WTC11 (cell line): ENCODE results near the gene FIZ1. TPM values are rescaled to one million over a fixed set of nuclear protein-coding genes. Genes with fewer than 3 reads are reported as not detected.
"Not testable (repeated sequence)": the region's sequence is repeated elsewhere in the genome, so short reads cannot be mapped to it uniquely, and the experiment has no call there.

Source experiments
- ATAC-seq: fragments of 200-7000 bp; cut with Tn5 transposase; 2 replicates; pipeline ENCODE4 v1.10.0; 2021; ENCODE audit warnings: mild to moderate bottlenecking, moderate library complexity
- CTCF ChIA-PET: fragments of 300-600 bp; sonication (Branson Sonifier 250); formaldehyde crosslinking; loops from one replicate; lab custom pipeline; 2021; ENCODE audit warnings: antibody characterized with exemption; lab: Charles Lee
- POLR2A ChIA-PET: fragments of 350-600 bp; sonication (Branson Sonifier 250); formaldehyde crosslinking; loops from one replicate; lab custom pipeline; 2021; ENCODE audit warnings: antibody characterized with exemption; lab: Charles Lee
- DNase-seq: peaks from one replicate; pipeline ENCODE4 v3.0.0; 2021; ENCODE audit warnings: low spot score
- H3K27ac Mint-ChIP-seq: 2 replicates; pipeline ENCODE4 v1.8.0; 2021; ENCODE audit warnings: mixed read lengths
- H3K27me3 Mint-ChIP-seq: 2 replicates; pipeline ENCODE4 v1.8.0; 2021; ENCODE audit warnings: low read depth, mild to moderate bottlenecking, moderate library complexity, mixed read lengths
- H3K36me3 Mint-ChIP-seq: 2 replicates; pipeline ENCODE4 v1.8.0; 2021; ENCODE audit warnings: mixed read lengths
- H3K4me1 Mint-ChIP-seq: 2 replicates; pipeline ENCODE4 v1.8.0; 2022; ENCODE audit warnings: mixed read lengths
- H3K4me3 Mint-ChIP-seq: 2 replicates; pipeline ENCODE4 v1.8.0; 2021; ENCODE audit warnings: mild to moderate bottlenecking, moderate library complexity, mixed read lengths
- H3K9me3 Mint-ChIP-seq: 2 replicates; pipeline ENCODE4 v1.8.0; 2021; ENCODE audit warnings: mixed read lengths
- GTF2I ChIP-seq: fragments of 250-450 bp; sonication (Bioruptor Pico); conservative IDR thresholded peaks from 2 replicates; pipeline ENCODE4 v1.4.0; 2021; ENCODE audit warnings: mild to moderate bottlenecking
- JAZF1 ChIP-seq: fragments of 250-450 bp; sonication (Bioruptor Pico); IDR thresholded peaks from 2 replicates; pipeline ENCODE4 v1.9.0; 2021; ENCODE audit warnings: moderate library complexity, mild to moderate bottlenecking, inconsistent platforms
- NFATC4 ChIP-seq: fragments of 250-450 bp; sonication (Bioruptor Pico); IDR thresholded peaks from 2 replicates; pipeline ENCODE4 v1.9.0; 2021; ENCODE audit warnings: mild to moderate bottlenecking
- NFE2L1 ChIP-seq: sonication (generic); formaldehyde crosslinking; IDR thresholded peaks from 2 replicates; pipeline ENCODE4 v1.8.1; 2023; ENCODE audit warnings: missing genetic modification reagents
- NFYB ChIP-seq: sonication (generic); formaldehyde crosslinking; conservative IDR thresholded peaks from 2 replicates; pipeline ENCODE4 v1.8.0; 2022; ENCODE audit warnings: low read depth, missing genetic modification reagents
- OVOL2 ChIP-seq: fragments of 250-450 bp; sonication (Bioruptor Pico); IDR thresholded peaks from 2 replicates; pipeline ENCODE4 v1.9.0; 2021; ENCODE audit warnings: mild to moderate bottlenecking, borderline replicate concordance
- SOX15 ChIP-seq: fragments of 250-450 bp; sonication (Bioruptor Pico); IDR thresholded peaks from 2 replicates; pipeline ENCODE4 v1.9.0; 2021; ENCODE audit warnings: mild to moderate bottlenecking
- ZBTB21 ChIP-seq: sonication (generic); formaldehyde crosslinking; IDR thresholded peaks from 2 replicates; pipeline ENCODE4 v1.8.1; 2023; ENCODE audit warnings: mild to moderate bottlenecking, missing genetic modification reagents, borderline replicate concordance
- ZNF121 ChIP-seq: sonication (generic); formaldehyde crosslinking; IDR thresholded peaks from 2 replicates; pipeline ENCODE4 v1.8.0; 2023; ENCODE audit warnings: missing genetic modification reagents
- ZNF317 ChIP-seq: sonication (generic); formaldehyde crosslinking; IDR thresholded peaks from 2 replicates; pipeline ENCODE4 v1.8.1; 2023; ENCODE audit warnings: low read depth, mild to moderate bottlenecking, moderate library complexity, missing genetic modification reagents, borderline replicate concordance
- ZNF396 ChIP-seq: fragments of 250-450 bp; sonication (Bioruptor Pico); IDR thresholded peaks from 2 replicates; pipeline ENCODE4 v1.8.0; 2021; ENCODE audit warnings: mild to moderate bottlenecking, moderate library complexity, borderline replicate concordance
- ZNF423 ChIP-seq: fragments of 250-450 bp; sonication (Bioruptor Pico); IDR thresholded peaks from 2 replicates; pipeline ENCODE4 v2.1.2; 2022; ENCODE audit warnings: mild to moderate bottlenecking, moderate library complexity
- total RNA-seq: library from RNA; stranded (reverse); gene quantifications from 3 replicates; pipeline ENCODE4 v1.2.3, GENCODE V29; 2021
- TF ChIP-seq, protein P1 (sequence below): sonication (generic); formaldehyde crosslinking; IDR thresholded peaks from 2 replicates; pipeline ENCODE4 v1.8.0; 2022; ENCODE audit warnings: mild to moderate bottlenecking, missing genetic modification reagents
- TF ChIP-seq, protein P2 (sequence below): sonication (generic); formaldehyde crosslinking; IDR thresholded peaks from 2 replicates; pipeline ENCODE4 v1.8.1; 2023; ENCODE audit warnings: mild to moderate bottlenecking, missing genetic modification reagents, moderate library complexity
- TF ChIP-seq, protein P3 (sequence below): fragments of 250-450 bp; sonication (Bioruptor Pico); IDR thresholded peaks from 2 replicates; pipeline ENCODE4 v1.9.0; 2021; ENCODE audit warnings: moderate library complexity, mild to moderate bottlenecking, inconsistent platforms, borderline replicate concordance
- TF ChIP-seq, protein P4 (sequence below): sonication (generic); formaldehyde crosslinking; IDR thresholded peaks from 2 replicates; pipeline ENCODE4 v1.8.1; 2022; ENCODE audit warnings: missing genetic modification reagents, borderline replicate concordance
- TF ChIP-seq, protein P5 (sequence below): sonication (generic); formaldehyde crosslinking; IDR thresholded peaks from 2 replicates; pipeline ENCODE4 v1.8.0; 2022; ENCODE audit warnings: mild to moderate bottlenecking, missing genetic modification reagents
- TF ChIP-seq, protein P6 (sequence below): sonication (generic); formaldehyde crosslinking; IDR thresholded peaks from 2 replicates; pipeline ENCODE4 v1.8.1; 2022; ENCODE audit warnings: mild to moderate bottlenecking, missing genetic modification reagents, moderate library complexity, borderline replicate concordance
- TF ChIP-seq, protein P7 (sequence below): sonication (generic); formaldehyde crosslinking; IDR thresholded peaks from 2 replicates; pipeline ENCODE4 v1.8.1; 2022; ENCODE audit warnings: low read depth, missing genetic modification reagents, borderline replicate concordance

The FIZ1 gene
- total RNA-seq, 1 experiment from 2014 or later: 20.1 TPM

DNA sequence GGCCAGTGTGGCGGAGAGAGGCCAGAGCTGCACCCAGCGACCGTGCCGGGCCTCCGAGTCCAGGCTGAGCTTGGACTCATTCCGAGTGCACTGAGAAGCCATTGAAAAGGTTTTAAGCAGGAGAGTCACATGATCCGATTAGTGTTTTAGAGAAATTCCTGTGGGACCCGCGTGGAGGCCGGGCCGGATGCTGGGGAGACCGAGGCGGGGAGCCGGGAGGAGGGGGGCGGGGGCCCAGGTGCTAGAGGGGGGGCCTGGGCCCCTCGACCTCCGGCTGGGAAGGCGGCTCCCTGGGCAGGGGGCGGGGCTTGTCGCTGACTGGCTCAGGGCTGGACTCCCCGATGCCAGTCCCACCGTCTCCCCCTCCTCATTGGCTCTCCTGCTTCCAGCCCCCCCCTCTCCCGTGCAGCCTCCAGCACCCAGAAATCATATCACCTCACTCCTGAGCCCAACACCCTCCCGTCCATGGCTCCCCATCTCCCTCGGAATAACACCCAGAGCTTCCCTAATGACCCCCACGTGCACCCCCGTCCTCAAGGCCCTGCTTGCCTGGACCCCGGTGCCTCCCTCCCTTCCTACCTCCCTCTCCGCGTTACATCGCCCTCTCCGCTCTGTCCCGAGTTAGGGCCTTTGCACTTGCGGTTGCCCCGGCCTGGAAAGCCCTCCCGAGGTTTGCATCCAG lies 13.5 kb downstream of the FIZ1 start (continued):
- TF ChIP-seq, protein P1, sequence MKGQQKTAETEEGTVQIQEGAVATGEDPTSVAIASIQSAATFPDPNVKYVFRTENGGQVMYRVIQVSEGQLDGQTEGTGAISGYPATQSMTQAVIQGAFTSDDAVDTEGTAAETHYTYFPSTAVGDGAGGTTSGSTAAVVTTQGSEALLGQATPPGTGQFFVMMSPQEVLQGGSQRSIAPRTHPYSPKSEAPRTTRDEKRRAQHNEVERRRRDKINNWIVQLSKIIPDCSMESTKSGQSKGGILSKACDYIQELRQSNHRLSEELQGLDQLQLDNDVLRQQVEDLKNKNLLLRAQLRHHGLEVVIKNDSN: peak; percentile 54
- peak; percentile 40; the same call in 1 of the 2 replicates for TF ChIP-seq ZNF423 (CRISPR knock-in tag)
- TF ChIP-seq, protein P2, sequence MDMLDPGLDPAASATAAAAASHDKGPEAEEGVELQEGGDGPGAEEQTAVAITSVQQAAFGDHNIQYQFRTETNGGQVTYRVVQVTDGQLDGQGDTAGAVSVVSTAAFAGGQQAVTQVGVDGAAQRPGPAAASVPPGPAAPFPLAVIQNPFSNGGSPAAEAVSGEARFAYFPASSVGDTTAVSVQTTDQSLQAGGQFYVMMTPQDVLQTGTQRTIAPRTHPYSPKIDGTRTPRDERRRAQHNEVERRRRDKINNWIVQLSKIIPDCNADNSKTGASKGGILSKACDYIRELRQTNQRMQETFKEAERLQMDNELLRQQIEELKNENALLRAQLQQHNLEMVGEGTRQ: peak; percentile 73
- TF ChIP-seq NFYB (CRISPR knock-in tag): peak; percentile 77
- no peak for TF ChIP-seq JAZF1
- 0 out of 2 replicates have a peak, but pooled peaks have one; percentile 47 for TF ChIP-seq GTF2I (CRISPR knock-in tag)
- 0 out of 2 replicates have a peak, but pooled peaks have one; percentile 26 for TF ChIP-seq ZNF121 (CRISPR knock-in tag)
- no peak for TF ChIP-seq OVOL2 (CRISPR knock-in tag)
- no peak for TF ChIP-seq ZBTB21
- TF ChIP-seq, protein P3, sequence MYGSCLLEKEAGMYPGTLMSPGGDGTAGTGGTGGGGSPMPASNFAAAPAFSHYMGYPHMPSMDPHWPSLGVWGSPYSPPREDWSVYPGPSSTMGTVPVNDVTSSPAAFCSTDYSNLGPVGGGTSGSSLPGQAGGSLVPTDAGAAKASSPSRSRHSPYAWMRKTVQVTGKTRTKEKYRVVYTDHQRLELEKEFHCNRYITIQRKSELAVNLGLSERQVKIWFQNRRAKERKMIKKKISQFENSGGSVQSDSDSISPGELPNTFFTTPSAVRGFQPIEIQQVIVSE (CRISPR knock-in tag): no peak
- TF ChIP-seq SOX15 (CRISPR knock-in tag): no peak
- TF ChIP-seq NFATC4 (CRISPR knock-in tag): no peak
- TF ChIP-seq NFE2L1: peak; percentile 52; the same call in 1 of the 2 replicates
- no peak for TF ChIP-seq ZNF317 (CRISPR knock-in tag)
- TF ChIP-seq, protein P4, sequence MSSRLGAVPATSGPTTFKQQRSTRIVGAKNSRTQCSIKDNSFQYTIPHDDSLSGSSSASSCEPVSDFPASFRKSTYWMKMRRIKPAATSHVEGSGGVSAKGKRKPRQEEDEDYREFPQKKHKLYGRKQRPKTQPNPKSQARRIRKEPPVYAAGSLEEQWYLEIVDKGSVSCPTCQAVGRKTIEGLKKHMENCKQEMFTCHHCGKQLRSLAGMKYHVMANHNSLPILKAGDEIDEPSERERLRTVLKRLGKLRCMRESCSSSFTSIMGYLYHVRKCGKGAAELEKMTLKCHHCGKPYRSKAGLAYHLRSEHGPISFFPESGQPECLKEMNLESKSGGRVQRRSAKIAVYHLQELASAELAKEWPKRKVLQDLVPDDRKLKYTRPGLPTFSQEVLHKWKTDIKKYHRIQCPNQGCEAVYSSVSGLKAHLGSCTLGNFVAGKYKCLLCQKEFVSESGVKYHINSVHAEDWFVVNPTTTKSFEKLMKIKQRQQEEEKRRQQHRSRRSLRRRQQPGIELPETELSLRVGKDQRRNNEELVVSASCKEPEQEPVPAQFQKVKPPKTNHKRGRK: no peak
- TF ChIP-seq, protein P5, sequence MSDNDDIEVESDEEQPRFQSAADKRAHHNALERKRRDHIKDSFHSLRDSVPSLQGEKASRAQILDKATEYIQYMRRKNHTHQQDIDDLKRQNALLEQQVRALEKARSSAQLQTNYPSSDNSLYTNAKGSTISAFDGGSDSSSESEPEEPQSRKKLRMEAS (CRISPR knock-in tag): no peak
- no peak for TF ChIP-seq ZNF396
- TF ChIP-seq, all 79 proteins: peak for 10

DNA sequence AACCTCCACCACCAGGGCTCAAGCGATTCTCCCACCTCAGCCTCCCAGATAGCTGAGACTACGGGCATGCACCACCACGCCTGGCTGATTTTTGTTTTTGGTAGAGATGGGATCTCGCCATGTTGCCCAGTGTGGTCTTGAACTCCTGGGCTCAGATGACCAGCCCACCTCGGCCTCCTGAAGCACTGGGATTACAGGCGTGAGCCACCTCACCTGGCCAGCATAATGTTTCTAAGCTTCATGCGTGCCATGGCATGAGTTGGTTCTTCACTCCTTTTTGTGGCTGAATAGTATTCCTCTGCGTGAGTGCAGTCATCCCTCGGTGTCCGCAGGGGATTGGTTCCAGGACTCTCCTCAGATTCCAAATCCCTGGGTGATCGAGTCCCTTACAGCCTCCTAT lies 14.4 kb downstream of the FIZ1 start:
- CTCF ChIA-PET: interaction anchor here (1.0 to 1.7 kb wide), 3 partner anchors 21 to 439 kb away, joined by 3 to 6 read pairs (median 5); no protein-coding TSS in a partner anchor
- no peak for ATAC-seq
- H3K4me3 Mint-ChIP-seq: peak overlapping the region; percentile 75

DNA sequence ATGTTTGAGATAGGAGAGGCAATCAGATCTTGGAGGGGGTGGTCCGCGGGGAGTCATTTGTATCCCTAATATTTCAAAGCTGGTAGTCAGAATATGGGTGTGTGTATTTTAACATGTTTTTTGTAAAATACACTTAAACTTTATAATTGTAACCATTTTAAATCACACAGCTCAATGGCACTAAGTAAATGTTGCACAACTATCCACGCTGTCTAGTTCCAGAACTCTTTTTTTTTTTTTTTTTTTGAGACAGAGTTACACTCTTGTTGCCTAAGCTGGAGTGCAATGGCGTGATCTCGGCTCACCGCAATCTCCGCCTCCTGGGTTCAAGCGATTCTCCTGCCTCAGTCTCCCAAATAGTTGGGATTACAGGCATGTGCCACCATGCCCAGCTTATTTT lies 15.4 kb downstream of the FIZ1 start:
- H3K36me3 Mint-ChIP-seq, DNase-seq, H3K4me3 Mint-ChIP-seq, H3K9me3 Mint-ChIP-seq, H3K27ac Mint-ChIP-seq, ATAC-seq: not testable (repeated sequence)
- CTCF ChIA-PET: interaction anchor here (0.6 to 1.7 kb wide), 5 partner anchors 22 to 1920 kb away, joined by 3 to 6 read pairs (median 4); no protein-coding TSS in a partner anchor
- peaks cover 20% of the 10 kb centered on the region for H3K4me1 Mint-ChIP-seq
- H3K27me3 Mint-ChIP-seq: peaks cover 24% of the 10 kb centered on the region
- POLR2A ChIA-PET: interaction anchor here (0.6 kb wide), 1 partner anchor 88 kb away, joined by 3 read pairs; no protein-coding TSS in a partner anchor

More for the DNA sequence above, 14.4 kb downstream of the FIZ1 start:
- H3K27ac Mint-ChIP-seq: no peak overlapping the region
- POLR2A ChIA-PET: interaction anchor here (1.2 kb wide), 1 partner anchor 35 kb away, joined by 5 read pairs; no protein-coding TSS in a partner anchor
- peaks cover 28% of the 10 kb centered on the region for H3K27me3 Mint-ChIP-seq
- H3K4me1 Mint-ChIP-seq: peaks cover 21% of the 10 kb centered on the region
- no peak for DNase-seq
- H3K9me3 Mint-ChIP-seq: no peaks in the 10 kb centered on the region
- no peaks in the 10 kb centered on the region; the same call in 1 of the 2 replicates for H3K36me3 Mint-ChIP-seq
- TF ChIP-seq ZNF121 (CRISPR knock-in tag): peak; percentile 94
- TF ChIP-seq, protein P6, sequence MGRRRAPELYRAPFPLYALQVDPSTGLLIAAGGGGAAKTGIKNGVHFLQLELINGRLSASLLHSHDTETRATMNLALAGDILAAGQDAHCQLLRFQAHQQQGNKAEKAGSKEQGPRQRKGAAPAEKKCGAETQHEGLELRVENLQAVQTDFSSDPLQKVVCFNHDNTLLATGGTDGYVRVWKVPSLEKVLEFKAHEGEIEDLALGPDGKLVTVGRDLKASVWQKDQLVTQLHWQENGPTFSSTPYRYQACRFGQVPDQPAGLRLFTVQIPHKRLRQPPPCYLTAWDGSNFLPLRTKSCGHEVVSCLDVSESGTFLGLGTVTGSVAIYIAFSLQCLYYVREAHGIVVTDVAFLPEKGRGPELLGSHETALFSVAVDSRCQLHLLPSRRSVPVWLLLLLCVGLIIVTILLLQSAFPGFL: no peak
- TF ChIP-seq, protein P7, sequence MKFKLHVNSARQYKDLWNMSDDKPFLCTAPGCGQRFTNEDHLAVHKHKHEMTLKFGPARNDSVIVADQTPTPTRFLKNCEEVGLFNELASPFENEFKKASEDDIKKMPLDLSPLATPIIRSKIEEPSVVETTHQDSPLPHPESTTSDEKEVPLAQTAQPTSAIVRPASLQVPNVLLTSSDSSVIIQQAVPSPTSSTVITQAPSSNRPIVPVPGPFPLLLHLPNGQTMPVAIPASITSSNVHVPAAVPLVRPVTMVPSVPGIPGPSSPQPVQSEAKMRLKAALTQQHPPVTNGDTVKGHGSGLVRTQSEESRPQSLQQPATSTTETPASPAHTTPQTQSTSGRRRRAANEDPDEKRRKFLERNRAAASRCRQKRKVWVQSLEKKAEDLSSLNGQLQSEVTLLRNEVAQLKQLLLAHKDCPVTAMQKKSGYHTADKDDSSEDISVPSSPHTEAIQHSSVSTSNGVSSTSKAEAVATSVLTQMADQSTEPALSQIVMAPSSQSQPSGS: no peak

DNA sequence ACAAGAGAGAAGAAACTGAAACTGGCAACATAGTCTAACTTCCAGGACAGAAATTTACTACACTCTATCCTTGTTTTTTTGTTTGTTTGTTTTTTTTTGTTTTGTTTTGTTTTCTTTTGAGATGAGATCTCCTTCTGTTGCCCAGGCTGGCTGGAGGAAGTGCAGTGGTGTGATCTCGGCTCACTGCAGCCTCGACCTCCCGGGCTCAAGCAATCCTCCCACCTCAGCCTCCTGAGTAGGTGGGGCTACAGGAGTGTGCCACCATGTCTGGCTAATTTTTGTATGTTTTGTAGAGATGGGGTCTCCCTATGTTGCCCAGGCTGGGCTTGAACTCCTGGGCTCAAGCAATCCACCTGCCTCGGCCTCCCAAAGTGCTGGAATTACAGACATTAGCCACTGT lies 17.0 kb downstream of the FIZ1 start:
- H3K36me3 Mint-ChIP-seq, H3K4me3 Mint-ChIP-seq, H3K9me3 Mint-ChIP-seq, ATAC-seq, H3K27ac Mint-ChIP-seq, DNase-seq, POLR2A ChIA-PET: not testable (repeated sequence)
- peaks cover 24% of the 10 kb centered on the region for H3K27me3 Mint-ChIP-seq
- peaks cover 18% of the 10 kb centered on the region for H3K4me1 Mint-ChIP-seq
- CTCF ChIA-PET: interaction anchor here (1.5 kb wide), 1 partner anchor 114 kb away, joined by 5 read pairs; no protein-coding TSS in a partner anchor
